Ovary (tissue), 9 donors: ENCODE data around the gene HASPIN. TPM values are rescaled to one million over a fixed set of nuclear protein-coding genes. Genes with fewer than 3 reads are reported as not detected.

ENCODE experiments used
- DNase-seq, 5 donors: peaks; one replicate each; pipeline ENCODE4 v3.0.0-alpha.2; 2019 to 2020
- H3K27ac ChIP-seq, 2 donors: fragments of 200-600 bp; one replicate each; pipeline versions ENCODE4 v1.5.1 to v1.8.0; 2019 to 2022
- H3K27me3 ChIP-seq: fragments of 200-600 bp; one replicate; pipeline ENCODE4 v1.8.0; 2022
- H3K36me3 ChIP-seq: fragments of 200-600 bp; sonication (generic); one replicate; pipeline ENCODE4 v1.5.1; 2019
- H3K4me1 ChIP-seq: one replicate; pipeline ENCODE4 v1.8.1; 2013; ENCODE audit warnings: mild to moderate bottlenecking, moderate library complexity; ENCODE audit not compliant: insufficient read depth
- H3K4me3 ChIP-seq: fragments of 200-600 bp; sonication (generic); one replicate; pipeline ENCODE4 v1.5.1; 2017
- H3K9me3 ChIP-seq, 2 donors: fragments of 200-600 bp in 1 of 2; sonication (generic) in 1 of 2; one replicate each; pipeline versions ENCODE4 v1.5.1 to v1.8.1; 2013 to 2019; ENCODE audit warnings: mild to moderate bottlenecking in 1 of 2, moderate library complexity in 1 of 2
- CTCF ChIP-seq, 3 donors: fragments of 450-650 bp in 2 of 3; fragments of 200-600 bp in 1 of 3; IDR thresholded peaks; one replicate each; pipeline versions ENCODE4 v1.5.1 to v1.8.0; 2016 to 2022; ENCODE audit warnings: antibody characterized with exemption in 3 of 3, mild to moderate bottlenecking in 1 of 3
- EP300 ChIP-seq: sonication (generic); formaldehyde crosslinking; IDR thresholded peaks from one replicate; pipeline ENCODE4 v1.6.1; 2017; ENCODE audit warnings: antibody characterized with exemption
- POLR2A ChIP-seq: fragments of 450-650 bp; IDR thresholded peaks from one replicate; pipeline ENCODE4 v1.6.1; 2017; ENCODE audit warnings: antibody characterized with exemption, mild to moderate bottlenecking, moderate library complexity
- WGBS, 3 donors: extraction: QIAGEN DNeasy Blood & Tissue Kit in 1 of 3; methylation state at CpG; one replicate each; pipeline versions ENCODE4 v1.1.5 to v1.1.7; 2013 to 2017; 5-methylcytosine and 5-hydroxymethylcytosine counted together
- intact Hi-C, 4 donors: fragments of 100-400 bp; cut with DNase I; formaldehyde crosslinking; loops; one replicate each; pipeline versions ENCODE4 v1.11.0 to v1.15.1; 2022 to 2023
- polyA plus RNA-seq, 2 donors: library from polyadenylated mRNA; stranded (reverse); fragments of 200-250 nt in 1 of 2; fragments of 350-450 nt in 1 of 2; fragmentation: Illumina TruSeq in 1 of 2; extraction: RNeasy Lipid Tissue Mini Kit (QIAGEN cat#74804) in 1 of 2; gene quantifications; one replicate each; pipeline ENCODE4 v1.2.3, GENCODE V29; 2013 to 2014
- total RNA-seq, 7 donors: library from RNA; depleted of rRNA in 2 of 7; stranded (reverse); fragments of >200 nt in 2 of 7; fragmentation: NEBNext Ultra II Directional in 3 of 7; extraction: Animal tissue kit (Norgen Biotek cat#: 25700) in 3 of 7; gene quantifications; one replicate each; pipeline versions ENCODE4 v1.1.0 to v1.2.4, GENCODE V29; 2016 to 2023
- donor health status: DM: no; HTN: no; CAD: no; lungs with moderate emphysema.
- donor health status: DM: no; HTN: no; CAD: no.
- donor health status: Bipolar disorder and iron deficiency.
- donor health status: DM: yes; HTN: yes; CAD: no.
- donor health status: DM: no; HTN: no; CAD: no.
- donor health status: DM: yes; HTN: yes; CAD: no.

Gene HASPIN
- total and polyA plus RNA-seq, 9 donors: 0.10 to 0.92 (median 0.25) TPM; not detected in 1

- no peaks in the 10 kb centered on the region for H3K4me1 ChIP-seq
- no peaks in the 10 kb centered on the region for H3K36me3 ChIP-seq
- TF ChIP-seq EP300 (no peak), CTCF (IDR thresholded peaks at IDR 0.05) (no peak), POLR2A (no peak)
- H3K27me3 ChIP-seq: no peaks in the 10 kb centered on the region
- H3K27ac ChIP-seq: no peak overlapping the region
- intact Hi-C loops: no loop called here
- 87 to 93% (median 88%) methylated on average over 4 of the region's 4 CpGs for WGBS, 3 donors
- no peak for DNase-seq
- no peaks in the 10 kb centered on the region for H3K9me3 ChIP-seq
- H3K4me3 ChIP-seq: no peak overlapping the region
Measured at GRCh38 chr17:3718201-3718600, 5.5 kb upstream of the HASPIN start.

DNA sequence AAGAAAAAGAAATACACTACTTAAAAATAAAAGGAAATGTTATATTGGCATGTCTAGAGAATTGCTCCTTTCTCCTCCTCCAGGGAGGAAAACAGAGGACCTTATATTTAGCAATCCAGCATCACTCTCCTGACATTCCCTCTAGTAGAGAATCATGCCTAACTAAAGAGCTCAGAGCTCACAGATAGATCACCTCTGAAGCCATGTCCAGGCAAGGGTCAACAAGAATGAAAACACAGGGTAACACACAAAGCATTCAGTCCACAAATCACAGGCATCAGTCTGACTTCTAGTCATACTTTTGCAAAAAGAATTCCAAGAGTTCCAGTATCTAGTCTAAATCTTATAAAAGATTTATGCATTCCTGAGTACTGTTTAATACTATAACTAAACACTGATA lies 4.4 kb upstream of the HASPIN start:
- intact Hi-C loops: no loop called here

GRCh38 chr17:3722716-3723115 lies 987 bp upstream of the HASPIN start:
- intact Hi-C loops: no loop called here

More for the DNA sequence above, 4.4 kb upstream of the HASPIN start:
- no peak overlapping the region for H3K4me3 ChIP-seq
- no peaks in the 10 kb centered on the region for H3K36me3 ChIP-seq
- no peaks in the 10 kb centered on the region for H3K9me3 ChIP-seq
- no peaks in the 10 kb centered on the region for H3K27me3 ChIP-seq
- no peak overlapping the region for H3K27ac ChIP-seq
- no peak for DNase-seq
- H3K4me1 ChIP-seq: peaks cover 3% of the 10 kb centered on the region
- TF ChIP-seq POLR2A (no peak), CTCF (IDR thresholded peaks at IDR 0.05) (no peak), EP300 (no peak)

GRCh38 chr17:3723188-3723555 lies 531 bp upstream of the HASPIN start:
- no peaks in the 10 kb centered on the region for H3K36me3 ChIP-seq
- intact Hi-C loops: no loop called here
- no peak for DNase-seq
- H3K4me3 ChIP-seq: peak overlapping the region; percentile 61
- no peaks in the 10 kb centered on the region for H3K27me3 ChIP-seq
- peaks cover 6% of the 10 kb centered on the region for H3K4me1 ChIP-seq
- H3K27ac ChIP-seq: peak overlapping the region; percentile 48 to 50
- 0 to 3% (median 0%) methylated on average over 9 to 13 of the region's 13 CpGs for WGBS, 3 donors
- H3K9me3 ChIP-seq: no peaks in the 10 kb centered on the region
- no peak for TF ChIP-seq EP300
- no peak for TF ChIP-seq CTCF (IDR thresholded peaks at IDR 0.05)
- no peak for TF ChIP-seq POLR2A

More at GRCh38 chr17:3722716-3723115, 987 bp upstream of the HASPIN start:
- Histone ChIP-seq H3K4me3 (peak overlapping the region; percentile 61), H3K27ac (no peak overlapping the region), H3K9me3 (no peaks in the 10 kb centered on the region), H3K27me3 (no peaks in the 10 kb centered on the region), H3K36me3 (no peaks in the 10 kb centered on the region), H3K4me1 (peaks cover 6% of the 10 kb centered on the region)
- TF ChIP-seq POLR2A (no peak), EP300 (no peak), CTCF (IDR thresholded peaks at IDR 0.05) (no peak)
- DNase-seq: no peak
- 24 to 31% (median 26%) methylated on average over 6 of the region's 6 CpGs for WGBS, 3 donors
